DMS153 (cell line): ENCODE measurements around the gene SHBG.
"Not testable (repeated sequence)": the region's sequence is repeated elsewhere in the genome, so short reads cannot be mapped to it uniquely, and the experiment has no call there.

ENCODE experiments used
- DNase-seq: peaks from one replicate; lab custom pipeline; 2025; lab: John Stamatoyannopoulos, UW

Gene SHBG

GRCh38 chr17:7612294-7612640, 17.7 kb upstream of the SHBG start:
- DNase-seq = no peak

GRCh38 chr17:7613769-7614424, 16.0 kb upstream of the SHBG start:
- no peak for DNase-seq

DNA sequence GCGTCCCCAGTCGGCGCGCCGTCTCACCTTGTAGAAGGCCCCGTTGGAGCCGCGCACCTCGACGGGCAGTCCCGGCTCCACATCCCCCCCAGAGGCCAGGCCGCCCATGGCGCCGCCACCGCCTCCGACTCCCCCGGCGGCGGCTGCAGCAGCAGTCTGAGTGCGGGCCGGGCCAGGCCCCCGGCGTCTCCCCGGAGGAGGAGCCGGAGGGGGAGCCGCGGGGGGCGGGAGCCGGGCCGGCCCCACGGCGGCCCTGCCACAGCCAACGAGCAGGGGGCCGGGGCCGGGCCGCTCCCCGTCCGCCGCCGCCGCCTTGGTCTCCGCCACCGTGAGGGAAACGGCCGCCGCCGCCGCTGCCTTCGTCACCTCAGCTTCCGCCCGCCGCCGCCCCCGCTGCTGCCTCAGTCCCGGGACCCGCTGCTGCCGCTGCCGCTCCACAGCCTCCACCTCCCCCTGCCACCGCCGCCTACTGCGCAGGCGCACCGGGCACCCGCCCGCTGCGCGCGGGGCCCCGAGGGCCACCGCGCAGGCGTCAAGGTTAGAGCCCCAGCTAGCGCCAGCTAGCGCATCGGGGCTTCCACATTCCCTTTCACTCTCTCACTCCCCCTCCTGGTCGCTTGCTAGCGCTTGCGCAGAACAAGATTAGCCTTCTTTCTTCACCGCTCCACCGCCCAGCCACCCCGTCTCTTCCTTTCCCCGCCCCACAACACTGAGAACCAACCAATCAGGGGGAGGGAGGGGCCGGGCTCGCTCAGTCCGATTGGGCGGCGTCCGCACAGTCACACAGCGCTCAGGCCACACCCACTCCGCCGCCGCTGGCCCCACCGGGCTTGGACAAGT, 15.3 kb upstream of the SHBG start, which contains the start of gene FXR2:
Gene FXR2 (minus strand): TSS at position 473 of the 840 bp plus-strand sequence. CDS start 365 bp downstream, at position 108.
- DNase-seq = peak; percentile 96

- DNase-seq = no peak
These were observed 14.6 kb upstream of the SHBG start for GRCh38 chr17:7615265-7615747.

DNA sequence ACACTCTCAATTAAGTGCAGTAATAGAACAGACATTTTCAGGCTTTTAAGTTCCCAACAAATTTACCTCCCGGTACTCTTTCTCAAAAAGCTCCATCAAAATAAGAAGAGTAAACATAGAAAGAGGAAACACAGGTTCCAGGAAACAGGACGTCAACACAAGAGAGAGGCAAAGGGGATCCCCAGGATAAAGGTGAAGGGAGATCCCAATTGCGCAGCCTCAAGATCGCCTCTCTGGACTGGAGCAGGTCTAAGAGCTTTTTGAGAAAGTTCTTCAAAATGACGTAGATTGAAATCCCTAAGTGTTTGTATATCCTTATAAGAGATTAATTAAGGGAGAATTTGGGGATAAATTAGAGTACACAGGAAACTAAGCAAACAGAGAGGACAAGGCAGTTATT, 11.3 kb upstream of the SHBG start:
- DNase-seq = no peak

GRCh38 chr17:7620835-7621234, 9.1 kb upstream of the SHBG start:
- no peak for DNase-seq

GRCh38 chr17:7623661-7624060, 6.3 kb upstream of the SHBG start:
- DNase-seq = no peak

- DNase-seq = not testable (repeated sequence)
These were observed 4.2 kb upstream of the SHBG start for GRCh38 chr17:7625749-7626148.

GRCh38 chr17:7626307-7626706, 3.6 kb upstream of the SHBG start:
- DNase-seq = no peak

GRCh38 chr17:7626956-7627249, 3.0 kb upstream of the SHBG start:
- DNase-seq = no peak

DNA sequence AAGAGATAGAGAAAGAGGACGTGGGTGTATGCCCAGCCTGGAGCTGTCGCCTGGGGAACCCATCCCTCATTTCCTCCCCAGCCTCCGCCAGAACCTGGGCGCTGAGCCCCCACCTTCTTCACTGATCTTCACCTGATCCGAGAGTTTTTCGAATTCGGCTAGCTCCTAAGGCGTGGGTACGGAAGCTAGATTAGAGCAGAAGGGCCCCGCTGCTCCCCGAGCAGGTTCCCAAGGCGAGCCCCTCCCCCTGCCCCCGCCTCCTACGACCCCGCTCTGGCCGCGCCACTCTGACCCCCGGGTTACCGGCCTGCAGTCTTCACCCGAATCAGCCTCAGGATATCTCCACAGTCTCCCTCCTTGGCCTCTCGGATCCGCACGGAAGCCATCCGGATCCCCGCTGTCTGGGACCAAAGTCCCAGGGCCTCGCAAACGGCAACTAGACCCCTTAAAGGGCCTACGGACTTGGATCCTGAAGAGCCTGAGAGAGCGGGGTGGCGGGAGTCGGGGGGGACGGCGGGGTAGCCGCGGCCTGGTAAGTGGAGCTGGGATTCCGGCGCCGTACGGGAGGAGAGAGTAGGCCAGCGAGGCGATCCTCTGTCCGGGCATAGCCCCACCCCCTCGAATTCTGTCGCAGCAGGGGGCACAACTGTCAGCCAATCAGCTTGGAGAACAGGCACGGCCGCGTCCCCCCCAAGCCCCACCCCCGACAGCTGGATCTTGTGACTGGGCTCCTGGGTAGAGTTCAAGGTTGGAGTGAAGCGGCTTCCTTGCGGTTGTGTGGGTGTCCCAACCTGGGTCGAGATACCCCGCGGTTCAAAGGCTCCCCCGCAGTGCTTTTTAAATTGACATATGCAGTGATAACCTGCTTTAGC, 2.4 kb upstream of the SHBG start, which contains the start of gene SAT2:
Gene SAT2 (minus strand): TSS at position 572 of the 872 bp plus-strand sequence. CDS start 186 bp downstream, at position 386.
- peak; percentile 36 for DNase-seq

DNA sequence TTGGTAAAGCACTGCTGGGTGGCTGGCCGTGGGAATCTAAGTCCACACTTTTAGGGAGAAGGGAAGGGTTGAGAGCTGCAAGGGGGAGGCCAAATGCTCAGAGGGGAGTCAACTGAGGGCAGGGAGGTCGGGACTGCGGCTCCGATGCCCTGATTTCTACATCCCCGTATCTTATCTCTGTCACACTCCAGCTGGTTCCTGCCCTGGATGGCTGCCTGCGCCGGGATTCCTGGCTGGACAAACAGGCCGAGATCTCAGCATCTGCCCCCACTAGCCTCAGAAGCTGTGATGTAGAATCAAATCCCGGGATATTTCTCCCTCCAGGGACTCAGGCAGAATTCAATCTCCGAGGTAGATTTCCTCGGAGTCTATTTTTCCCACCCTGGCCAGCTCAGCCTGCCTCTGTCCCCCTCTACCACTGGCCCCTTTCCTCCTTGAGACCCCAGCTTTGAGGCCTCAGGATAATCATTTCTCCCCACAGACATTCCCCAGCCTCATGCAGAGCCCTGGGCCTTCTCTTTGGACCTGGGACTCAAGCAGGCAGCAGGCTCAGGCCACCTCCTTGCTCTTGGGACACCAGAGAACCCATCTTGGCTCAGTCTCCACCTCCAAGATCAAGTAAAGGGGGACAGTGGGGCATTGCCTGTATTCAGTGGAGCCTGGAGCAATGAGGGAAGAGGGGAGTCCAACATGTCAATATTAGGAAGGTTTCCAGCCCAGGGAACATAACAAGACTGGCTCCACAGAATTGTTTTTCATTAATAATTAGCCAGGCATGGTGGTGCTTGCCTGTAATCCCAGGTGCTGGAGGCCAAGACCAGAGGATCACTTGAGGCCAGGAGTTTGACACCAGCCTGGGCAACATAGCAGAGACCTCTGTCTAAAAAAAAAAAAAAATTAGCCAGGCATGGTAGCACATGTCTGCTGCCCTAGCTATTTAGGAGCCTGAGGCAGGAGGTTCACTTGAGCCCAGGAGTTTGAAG, 1.8 kb downstream of the SHBG start:
- DNase-seq = no peak

DNA sequence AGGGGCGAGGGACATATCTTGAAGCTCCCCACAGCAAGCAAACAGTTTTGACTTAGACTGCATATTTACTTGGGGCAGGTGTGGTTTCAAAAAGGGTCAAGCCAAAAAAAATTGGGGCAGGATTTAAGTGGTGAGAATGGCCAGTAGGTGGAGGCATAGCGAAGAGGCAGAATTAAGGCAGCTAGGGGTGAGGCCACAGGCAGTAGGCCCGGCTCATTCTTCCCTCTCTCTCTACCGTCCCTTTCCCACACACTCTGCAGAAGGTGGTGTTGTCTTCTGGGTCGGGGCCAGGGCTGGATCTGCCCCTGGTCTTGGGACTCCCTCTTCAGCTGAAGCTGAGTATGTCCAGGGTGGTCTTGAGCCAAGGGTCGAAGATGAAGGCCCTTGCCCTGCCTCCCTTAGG, 2.6 kb downstream of the SHBG start:
- no peak for DNase-seq

DNA sequence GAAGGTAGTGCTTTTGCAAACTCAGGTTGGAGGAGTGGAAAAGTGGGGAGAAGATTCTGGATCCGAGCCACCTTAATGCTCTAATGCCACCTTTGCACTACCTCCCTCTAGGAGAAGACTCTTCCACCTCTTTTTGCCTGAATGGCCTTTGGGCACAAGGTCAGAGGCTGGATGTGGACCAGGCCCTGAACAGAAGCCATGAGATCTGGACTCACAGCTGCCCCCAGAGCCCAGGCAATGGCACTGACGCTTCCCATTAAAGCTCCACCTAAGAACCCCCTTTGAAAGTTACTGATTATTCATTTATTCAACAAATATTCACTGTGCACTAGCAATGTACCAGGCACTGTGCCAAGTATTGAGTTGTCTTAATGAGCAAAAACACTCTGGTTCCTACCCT, 3.2 kb downstream of the SHBG start:
- no peak for DNase-seq

DNA sequence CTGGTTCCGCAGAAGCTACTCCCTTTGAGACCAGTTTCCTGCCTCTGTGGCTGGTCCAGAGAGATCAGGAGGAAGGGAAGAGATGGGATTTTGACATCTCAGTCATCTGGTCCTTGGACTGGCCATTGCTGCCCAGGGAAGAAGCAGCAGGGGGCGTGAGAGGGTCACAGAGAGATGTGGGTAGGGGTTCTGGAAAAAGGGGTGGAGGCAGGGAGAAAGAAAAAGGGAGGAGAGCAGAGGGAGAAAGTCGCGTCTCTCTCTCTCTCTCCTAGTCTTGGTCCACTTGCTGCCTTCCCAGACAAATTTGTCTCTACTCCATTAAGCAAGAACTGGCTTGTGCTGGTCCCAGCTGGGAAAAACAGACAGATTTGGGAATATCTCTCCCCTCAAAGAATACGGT, 4.4 kb downstream of the SHBG start:
- no peak for DNase-seq

- no peak for DNase-seq
These were observed 6.2 kb downstream of the SHBG start for GRCh38 chr17:7636163-7636562.

DNA sequence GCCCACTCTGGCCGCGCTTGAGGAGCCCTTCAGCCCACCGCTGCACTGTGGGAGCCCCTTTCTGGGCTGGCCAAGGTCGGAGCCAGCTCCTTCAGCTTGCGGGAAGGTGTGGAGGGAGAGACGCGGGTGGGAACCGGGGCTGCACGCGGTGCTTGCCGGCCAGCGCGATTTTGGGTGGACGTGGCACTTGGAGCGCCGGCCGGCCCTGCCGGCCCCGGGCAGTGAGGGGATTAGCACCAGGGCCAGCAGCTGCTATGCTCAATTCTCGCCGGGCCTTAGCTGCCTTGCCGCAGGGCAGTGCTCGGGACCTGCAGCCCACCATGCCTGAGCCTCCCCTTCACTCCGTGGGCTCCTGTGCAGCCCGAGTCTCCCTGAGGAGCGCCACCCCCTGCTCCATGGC, 10.8 kb downstream of the SHBG start:
- no peak for DNase-seq

- DNase-seq = not testable (repeated sequence)
These were observed 11.7 kb downstream of the SHBG start for GRCh38 chr17:7641635-7642034.

DNA sequence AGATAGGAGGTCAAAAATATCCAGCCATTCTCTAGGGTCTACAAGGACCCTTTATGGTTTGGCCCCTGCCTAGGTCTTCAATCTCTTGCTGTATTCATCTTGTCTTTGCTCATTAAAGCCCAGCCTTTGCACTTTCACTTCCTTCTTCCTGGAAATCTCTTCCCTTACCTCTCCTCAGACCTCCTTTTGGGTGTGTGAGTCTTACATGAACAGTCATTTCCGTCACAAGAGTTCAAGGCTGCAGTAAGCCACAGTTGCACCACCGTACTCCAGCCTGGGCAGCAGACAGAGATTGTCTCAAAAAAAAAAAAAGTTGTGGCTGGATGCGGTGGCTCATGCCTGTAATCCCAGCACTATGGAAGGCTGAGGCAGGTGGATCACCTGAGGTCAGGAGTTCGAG, 14.8 kb downstream of the SHBG start:
- DNase-seq = no peak

DNA sequence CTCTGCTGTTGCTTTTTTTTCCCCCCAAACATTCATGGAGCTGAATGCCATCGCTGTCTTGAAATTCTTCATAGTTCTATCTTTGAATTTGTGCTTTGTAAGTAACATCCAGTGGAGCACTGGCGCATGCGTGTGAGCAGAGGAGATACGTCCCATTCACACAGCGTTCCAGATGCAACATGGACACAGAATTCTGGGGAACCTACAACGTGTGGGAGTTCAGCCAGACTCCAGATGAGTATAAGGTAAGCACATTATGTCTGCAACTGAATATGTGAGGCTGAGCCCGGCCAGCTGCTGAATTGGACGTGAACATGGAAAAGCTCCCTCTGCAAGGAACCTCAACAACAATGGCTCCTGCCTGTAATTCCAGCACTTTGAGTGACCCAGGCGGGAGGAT, 16.5 kb downstream of the SHBG start:
- DNase-seq = no peak

- no peak for DNase-seq
These were observed 17.1 kb downstream of the SHBG start for GRCh38 chr17:7647018-7647417.
